Ovary (tissue), 3 donors: ENCODE measurements around the gene ANKRD31.

Source experiments
- EP300 ChIP-seq: sonication (generic); formaldehyde crosslinking; IDR thresholded peaks from one replicate; pipeline ENCODE4 v1.6.1; 2017; ENCODE audit warnings: antibody characterized with exemption
- POLR2A ChIP-seq: fragments of 450-650 bp; IDR thresholded peaks from one replicate; pipeline ENCODE4 v1.6.1; 2017; ENCODE audit warnings: antibody characterized with exemption, mild to moderate bottlenecking, moderate library complexity
- TF ChIP-seq, protein P1 (sequence below), 3 donors: fragments of 450-650 bp in 2 of 3; fragments of 200-600 bp in 1 of 3; IDR thresholded peaks; one replicate each; pipeline versions ENCODE4 v1.5.1 to v1.8.0; 2016 to 2022; ENCODE audit warnings: antibody characterized with exemption in 3 of 3, mild to moderate bottlenecking in 1 of 3
- donor health status: DM: no; HTN: no; CAD: no.

GRCh38 chr5:75138689-75139088 lies 98.0 kb downstream of the ANKRD31 start:
- TF ChIP-seq, protein P1, sequence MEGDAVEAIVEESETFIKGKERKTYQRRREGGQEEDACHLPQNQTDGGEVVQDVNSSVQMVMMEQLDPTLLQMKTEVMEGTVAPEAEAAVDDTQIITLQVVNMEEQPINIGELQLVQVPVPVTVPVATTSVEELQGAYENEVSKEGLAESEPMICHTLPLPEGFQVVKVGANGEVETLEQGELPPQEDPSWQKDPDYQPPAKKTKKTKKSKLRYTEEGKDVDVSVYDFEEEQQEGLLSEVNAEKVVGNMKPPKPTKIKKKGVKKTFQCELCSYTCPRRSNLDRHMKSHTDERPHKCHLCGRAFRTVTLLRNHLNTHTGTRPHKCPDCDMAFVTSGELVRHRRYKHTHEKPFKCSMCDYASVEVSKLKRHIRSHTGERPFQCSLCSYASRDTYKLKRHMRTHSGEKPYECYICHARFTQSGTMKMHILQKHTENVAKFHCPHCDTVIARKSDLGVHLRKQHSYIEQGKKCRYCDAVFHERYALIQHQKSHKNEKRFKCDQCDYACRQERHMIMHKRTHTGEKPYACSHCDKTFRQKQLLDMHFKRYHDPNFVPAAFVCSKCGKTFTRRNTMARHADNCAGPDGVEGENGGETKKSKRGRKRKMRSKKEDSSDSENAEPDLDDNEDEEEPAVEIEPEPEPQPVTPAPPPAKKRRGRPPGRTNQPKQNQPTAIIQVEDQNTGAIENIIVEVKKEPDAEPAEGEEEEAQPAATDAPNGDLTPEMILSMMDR (IDR thresholded peaks at IDR 0.05), result no peak
- TF ChIP-seq POLR2A (no peak), EP300 (no peak)
